Common myeloid progenitor, CD34-positive (primary cell): ENCODE results near the gene C1orf52.

Experiments
- CTCF ChIA-PET: fragments of 350-600 bp; sonication (Branson Sonifier 250); formaldehyde crosslinking; loops from one replicate; lab custom pipeline; 2021; ENCODE audit warnings: antibody characterized with exemption; lab: Charles Lee
- POLR2A ChIA-PET: fragments of 350-600 bp; sonication (Branson Sonifier 250); formaldehyde crosslinking; loops from one replicate; lab custom pipeline; 2021; ENCODE audit warnings: antibody characterized with exemption; lab: Charles Lee
- DNase-seq, 3 donors: peaks; one replicate each; pipeline versions ENCODE4 v3.0.0 to v3.0.0-alpha.2; 2013
- H3K27ac ChIP-seq, 2 experiments: 1 replicate in 1 of 2; 2 replicates in 1 of 2; pipeline ENCODE4 v1.7.0; 2013; ENCODE audit warnings: inconsistent platforms in 2 of 2, low read length in 2 of 2, mild to moderate bottlenecking in 2 of 2, low read depth in 1 of 2, moderate library complexity in 1 of 2; ENCODE audit not compliant: severe bottlenecking in 2 of 2, insufficient read depth in 1 of 2, poor library complexity in 1 of 2
- H3K27me3 ChIP-seq, 5 experiments: replicated peaks in 2 of 5; 1 replicate in 3 of 5; 2 replicates in 2 of 5; pipeline versions ENCODE4 v1.6.1 to v1.7.0; 2013; ENCODE audit warnings: low read length in 4 of 5, mild to moderate bottlenecking in 2 of 5, moderate library complexity in 2 of 5, inconsistent platforms in 1 of 5; ENCODE audit not compliant: insufficient read depth in 5 of 5, control insufficient read depth in 4 of 5
- H3K36me3 ChIP-seq, 4 experiments: 1 replicate in 2 of 4; 2 replicates in 2 of 4; pipeline versions ENCODE4 v1.6.1 to v1.7.0; 2013; ENCODE audit warnings: low read length in 3 of 4, control low read depth in 1 of 4, mild to moderate bottlenecking in 1 of 4; ENCODE audit not compliant: control insufficient read depth in 4 of 4, insufficient read depth in 4 of 4
- H3K4me1 ChIP-seq, 4 experiments: 1 replicate in 3 of 4; 2 replicates in 1 of 4; pipeline versions ENCODE4 v1.6.1 to v1.7.1; 2013; ENCODE audit warnings: low read length in 3 of 4, mild to moderate bottlenecking in 3 of 4, control low read depth in 1 of 4, inconsistent platforms in 1 of 4, moderate library complexity in 1 of 4; ENCODE audit not compliant: control insufficient read depth in 4 of 4, insufficient read depth in 4 of 4; ENCODE audit errors: control extremely low read depth in 1 of 4
- H3K4me3 ChIP-seq, 7 experiments: 1 replicate in 4 of 7; 2 replicates in 3 of 7; pipeline versions ENCODE4 v1.5.1 to v1.7.0; 2013; ENCODE audit warnings: mild to moderate bottlenecking in 7 of 7, low read length in 6 of 7, moderate library complexity in 6 of 7, inconsistent platforms in 2 of 7, low read depth in 2 of 7, control low read depth in 1 of 7; ENCODE audit not compliant: insufficient read depth in 4 of 7, control insufficient read depth in 1 of 7; ENCODE audit errors: extremely low read depth in 1 of 7
- H3K9me3 ChIP-seq, 5 experiments: 1 replicate in 4 of 5; 2 replicates in 1 of 5; pipeline versions ENCODE4 v1.6.1 to v1.7.1; 2013; ENCODE audit warnings: low read length in 4 of 5, mild to moderate bottlenecking in 2 of 5, inconsistent platforms in 1 of 5, low read depth in 1 of 5, moderate library complexity in 1 of 5; ENCODE audit not compliant: control insufficient read depth in 4 of 5, insufficient read depth in 2 of 5; ENCODE audit errors: control extremely low read depth in 1 of 5
- WGBS: methylation state at CpG from one replicate; pipeline ENCODE4 v1.1.5; 2013; ENCODE audit not compliant: insufficient coverage; 5-methylcytosine and 5-hydroxymethylcytosine counted together

C1orf52 gene

DNA sequence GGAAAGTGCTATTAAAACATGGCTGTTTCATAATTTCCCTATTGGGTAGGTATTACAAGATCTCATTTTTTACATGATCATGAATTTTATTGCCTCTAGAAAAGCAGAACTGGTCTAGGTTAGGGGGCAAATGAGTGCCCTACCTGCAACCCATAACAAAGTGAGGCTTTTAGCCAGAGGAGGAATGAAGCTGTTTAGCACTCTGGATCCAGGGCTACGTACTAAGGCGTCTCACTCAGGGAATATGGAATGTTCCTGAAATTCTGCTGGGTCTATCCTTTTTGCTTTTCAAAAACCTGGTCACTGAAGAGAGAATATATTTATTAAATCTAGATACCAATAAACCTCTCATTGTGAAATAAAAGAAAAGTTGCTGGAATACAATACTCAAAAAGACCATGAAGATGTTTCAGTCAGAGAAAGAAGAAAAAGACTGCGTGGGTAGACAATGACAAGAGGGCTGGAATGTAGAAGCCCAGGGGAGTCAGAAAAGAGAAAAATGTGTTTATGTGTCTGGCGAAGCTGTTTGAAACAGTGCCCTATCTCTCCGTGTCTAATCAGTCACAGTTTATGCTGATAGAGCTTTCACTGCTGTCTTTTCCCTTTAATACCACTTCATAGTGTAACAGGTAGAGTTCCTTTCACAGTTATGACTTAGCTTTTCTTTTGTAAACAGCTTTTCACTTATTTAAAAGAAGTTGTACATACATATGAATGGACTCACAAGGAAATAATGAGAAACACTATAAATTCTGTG is 33.7 kb downstream of the C1orf52 start:
- no peak for DNase-seq
- peaks cover 0 to 7% (median 0%) of the 10 kb centered on the region in 4 experiments for H3K4me1 ChIP-seq
- no peaks in the 10 kb centered on the region for H3K27me3 ChIP-seq
- no peaks in the 10 kb centered on the region for H3K36me3 ChIP-seq
- WGBS = 83% methylated on average over 1 of the region's 5 CpGs
- POLR2A ChIA-PET = interaction anchor here (0.8 kb wide), 1 partner anchor 119 kb away, joined by 3 read pairs; no protein-coding TSS in a partner anchor
- peak overlapping the region in 1 of 2 experiments; percentile 22 for H3K27ac ChIP-seq
- no peaks in the 10 kb centered on the region for H3K9me3 ChIP-seq
- CTCF ChIA-PET = interaction anchor here (0.9 kb wide), 1 partner anchor 27 kb away, joined by 3 read pairs; no protein-coding TSS in a partner anchor
- no peak overlapping the region for H3K4me3 ChIP-seq

DNA sequence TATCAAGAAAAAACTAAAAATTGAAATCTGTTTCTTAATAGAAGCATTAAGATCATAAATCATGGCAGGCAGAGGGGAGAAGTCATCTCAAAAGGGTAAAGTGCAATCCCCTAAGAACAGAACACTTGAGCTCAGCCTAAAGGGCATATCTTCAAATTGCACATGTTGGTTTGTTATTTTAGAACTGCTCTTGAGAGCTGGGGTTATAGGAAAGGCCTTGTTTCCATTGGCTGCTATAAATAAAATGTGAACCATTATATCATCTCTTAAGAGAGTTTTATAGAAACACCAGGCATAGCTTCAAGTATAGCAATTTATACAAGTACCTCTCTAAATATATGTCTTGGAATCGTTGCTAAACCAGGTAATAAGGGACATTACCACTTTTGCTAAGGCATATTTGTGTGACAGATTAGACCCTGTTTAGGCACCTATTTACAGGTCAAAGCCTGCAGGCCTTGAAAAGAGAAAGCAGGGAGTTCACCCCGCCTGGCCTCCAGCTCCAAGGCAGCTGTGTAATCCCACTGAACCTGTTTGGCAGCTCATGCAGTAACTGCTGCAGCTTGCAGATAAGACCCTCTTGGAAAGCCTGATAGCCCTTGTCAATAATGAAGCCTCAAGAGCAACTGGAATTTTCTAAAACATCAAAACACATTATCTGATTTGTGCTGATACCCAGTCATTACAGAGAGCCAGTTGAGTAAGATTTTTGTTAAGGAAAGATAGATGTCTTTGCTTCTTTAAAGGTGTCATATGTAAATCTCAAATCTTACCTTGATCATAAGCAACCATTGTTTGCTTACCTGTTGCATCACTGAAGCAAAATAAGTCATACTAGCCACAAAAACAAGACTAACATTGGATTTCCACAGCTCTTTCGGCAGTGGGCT is 34.5 kb downstream of the C1orf52 start:
- peaks cover 0 to 3% (median 0%) of the 10 kb centered on the region in 4 experiments for H3K4me1 ChIP-seq
- no peak overlapping the region for H3K4me3 ChIP-seq
- ChIA-PET POLR2A (no interaction called here), CTCF (interaction anchor here (0.9 to 2.2 kb wide), 2 partner anchors 28 to 116 kb away, joined by 3 to 6 read pairs; no protein-coding TSS in a partner anchor)
- WGBS = 63% methylated on average over 1 of the region's 3 CpGs
- H3K36me3 ChIP-seq = no peaks in the 10 kb centered on the region
- no peaks in the 10 kb centered on the region for H3K9me3 ChIP-seq
- peak; percentile 20 to 78 (median 36) for DNase-seq
- H3K27me3 ChIP-seq = no peaks in the 10 kb centered on the region
- peak overlapping the region in 1 of 2 experiments; percentile 54 for H3K27ac ChIP-seq

DNA sequence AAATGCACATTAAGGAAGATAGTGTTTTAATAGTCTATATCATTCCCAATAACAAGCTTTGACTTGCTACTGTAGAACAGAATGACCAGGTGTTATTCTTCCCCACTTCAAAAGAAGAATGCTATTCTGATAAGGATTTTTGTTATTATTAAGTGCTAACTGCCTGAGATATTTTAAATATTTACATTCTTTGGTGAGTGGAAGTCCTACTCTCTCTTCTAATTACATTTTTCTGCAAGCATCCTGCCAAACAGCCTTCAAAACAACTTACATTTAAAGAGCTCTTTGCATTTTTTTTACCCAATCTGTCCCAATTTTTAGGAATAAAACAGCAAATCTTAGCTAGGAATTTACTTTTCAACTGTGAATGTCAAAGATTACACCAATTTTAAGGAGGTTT is 35.2 kb downstream of the C1orf52 start:
- H3K4me3 ChIP-seq = no peak overlapping the region
- no peaks in the 10 kb centered on the region for H3K9me3 ChIP-seq
- H3K27ac ChIP-seq = peak overlapping the region in 1 of 2 experiments; percentile 54
- no peak for DNase-seq
- H3K27me3 ChIP-seq = no peaks in the 10 kb centered on the region
- H3K36me3 ChIP-seq = no peaks in the 10 kb centered on the region
- CTCF ChIA-PET = interaction anchor here (0.9 to 2.2 kb wide), 2 partner anchors 9 to 116 kb away, joined by 3 to 6 read pairs; no protein-coding TSS in a partner anchor
- H3K4me1 ChIP-seq = peaks cover 0 to 3% (median 0%) of the 10 kb centered on the region in 4 experiments
- POLR2A ChIA-PET = no interaction called here

- Histone ChIP-seq H3K9me3 (no peaks in the 10 kb centered on the region), H3K27me3 (no peaks in the 10 kb centered on the region), H3K27ac (peak overlapping the region in 1 of 2 experiments; percentile 9), H3K4me3 (no peak overlapping the region), H3K36me3 (no peaks in the 10 kb centered on the region), H3K4me1 (peaks cover 0 to 3% (median 0%) of the 10 kb centered on the region in 4 experiments)
- CTCF ChIA-PET = interaction anchor here (0.9 to 2.2 kb wide), 2 partner anchors 10 to 115 kb away, joined by 3 to 6 read pairs; no protein-coding TSS in a partner anchor
- no peak for DNase-seq
- POLR2A ChIA-PET = no interaction called here
- WGBS = 67% methylated on average over 3 of the region's 5 CpGs
Observed at GRCh38 chr1:85223334-85223733, 36.1 kb downstream of the C1orf52 start.

DNA sequence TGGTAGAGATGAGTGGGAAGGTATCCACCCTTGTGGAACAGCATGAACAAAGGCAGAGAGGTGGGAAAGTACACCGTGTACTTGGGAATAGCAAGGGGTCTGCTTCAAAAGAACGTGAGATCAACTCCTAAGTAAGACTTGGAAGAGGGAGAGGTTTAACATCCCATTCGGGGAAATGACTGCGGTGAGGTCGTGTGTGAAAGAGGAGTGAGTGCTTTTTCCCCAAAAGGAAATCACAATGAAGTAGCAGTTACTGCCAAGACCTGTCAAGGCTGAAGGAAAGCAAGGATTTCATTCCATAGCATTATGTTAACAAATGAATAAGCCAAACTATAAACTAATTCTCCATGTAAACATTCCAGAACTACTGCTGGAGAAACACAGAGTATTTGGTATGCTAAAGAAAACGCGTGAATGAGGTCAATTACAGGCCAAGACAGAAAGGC is 38.7 kb downstream of the C1orf52 start:
- ChIA-PET POLR2A (no interaction called here), CTCF (interaction anchor here (1.6 kb wide), 1 partner anchor 34 kb away, joined by 5 read pairs; no protein-coding TSS in a partner anchor)
- DNase-seq = no peak

GRCh38 chr1:85219853-85220610 is 39.4 kb downstream of the C1orf52 start:
- Histone ChIP-seq H3K27ac (no peak overlapping the region), H3K4me3 (no peak overlapping the region), H3K27me3 (no peaks in the 10 kb centered on the region), H3K4me1 (peaks cover 0 to 2% (median 0%) of the 10 kb centered on the region in 4 experiments), H3K9me3 (peaks cover 0 to 1% (median 0%) of the 10 kb centered on the region in 5 experiments), H3K36me3 (no peaks in the 10 kb centered on the region)
- ChIA-PET CTCF (interaction anchor here (1.6 kb wide), 1 partner anchor 35 kb away, joined by 5 read pairs; no protein-coding TSS in a partner anchor), POLR2A (no interaction called here)
- WGBS = 100% methylated on average over 1 of the region's 2 CpGs
- no peak for DNase-seq

More for the DNA sequence above, 38.7 kb downstream of the C1orf52 start:
- no peaks in the 10 kb centered on the region for H3K27me3 ChIP-seq
- no peak overlapping the region for H3K27ac ChIP-seq
- H3K4me1 ChIP-seq = peaks cover 0 to 3% (median 0%) of the 10 kb centered on the region in 4 experiments
- 90% methylated on average over 5 of the region's 7 CpGs for WGBS
- peaks cover 0 to 1% (median 0%) of the 10 kb centered on the region in 5 experiments for H3K9me3 ChIP-seq
- H3K36me3 ChIP-seq = no peaks in the 10 kb centered on the region
- no peak overlapping the region for H3K4me3 ChIP-seq
